ENCODE results near the gene NDRG3.
A peak's percentile ranks its signal among the peaks of the same experiment; 100 is the strongest.

NDRG3 gene

GRCh38 chr20:36768768-36769430 lies 23.0 kb upstream of the NDRG3 start:
- FAIRE-seq, result no peak
- DNase-seq (ENCODE audit: extremely low spot score, insufficient read length, low read depth), result no peak

GRCh38 chr20:36761125-36761524 lies 15.2 kb upstream of the NDRG3 start:
- FAIRE-seq (no peak), DNase-seq (ENCODE audit: extremely low spot score, insufficient read length, low read depth) (no peak)

- DNase-seq (ENCODE audit: extremely low spot score, insufficient read length, low read depth) (no peak), FAIRE-seq (no peak)
Observed at GRCh38 chr20:36760647-36761046, 14.8 kb upstream of the NDRG3 start.

GRCh38 chr20:36758276-36758675 lies 12.4 kb upstream of the NDRG3 start:
- no peak for DNase-seq (ENCODE audit: extremely low spot score, insufficient read length, low read depth)
- FAIRE-seq, result no peak

GRCh38 chr20:36756496-36756895 lies 10.6 kb upstream of the NDRG3 start:
- FAIRE-seq, result no peak

GRCh38 chr20:36754656-36755222 lies 8.8 kb upstream of the NDRG3 start:
- peak; percentile 68 for FAIRE-seq
- no peak for DNase-seq (ENCODE audit: extremely low spot score, insufficient read length, low read depth)

More at GRCh38 chr20:36756496-36756895, 10.6 kb upstream of the NDRG3 start:
- DNase-seq (ENCODE audit: extremely low spot score, insufficient read length, low read depth), result no peak

GRCh38 chr20:36752582-36752981 lies 6.7 kb upstream of the NDRG3 start:
- no peak for FAIRE-seq
- DNase-seq (ENCODE audit: extremely low spot score, insufficient read length, low read depth), result no peak

- no peak for FAIRE-seq
- no peak for DNase-seq (ENCODE audit: extremely low spot score, insufficient read length, low read depth)
Observed at GRCh38 chr20:36745234-36745926, 510 bp downstream of the NDRG3 start.

- no peak for FAIRE-seq
- DNase-seq (ENCODE audit: extremely low spot score, insufficient read length, low read depth), result no peak
Observed at GRCh38 chr20:36744764-36745191, 1.1 kb downstream of the NDRG3 start.

- DNase-seq (ENCODE audit: extremely low spot score, insufficient read length, low read depth) (no peak), FAIRE-seq (no peak)
Observed at GRCh38 chr20:36744243-36744642, 1.6 kb downstream of the NDRG3 start.

GRCh38 chr20:36742558-36742957 lies 3.3 kb downstream of the NDRG3 start:
- FAIRE-seq (no peak), DNase-seq (ENCODE audit: extremely low spot score, insufficient read length, low read depth) (no peak)

- DNase-seq (ENCODE audit: extremely low spot score, insufficient read length, low read depth), result no peak
Observed at GRCh38 chr20:36741072-36741471, 4.8 kb downstream of the NDRG3 start.

GRCh38 chr20:36737183-36737499 lies 8.7 kb downstream of the NDRG3 start:
- FAIRE-seq (no peak), DNase-seq (ENCODE audit: extremely low spot score, insufficient read length, low read depth) (no peak)

More at GRCh38 chr20:36741072-36741471, 4.8 kb downstream of the NDRG3 start:
- no peak for FAIRE-seq

- FAIRE-seq (no peak), DNase-seq (ENCODE audit: extremely low spot score, insufficient read length, low read depth) (no peak)
Observed at GRCh38 chr20:36736451-36737182, 9.3 kb downstream of the NDRG3 start.

- FAIRE-seq, result no peak
Observed at GRCh38 chr20:36732456-36732855, 13.4 kb downstream of the NDRG3 start.

GRCh38 chr20:36728986-36729385 lies 16.9 kb downstream of the NDRG3 start:
- DNase-seq (ENCODE audit: extremely low spot score, insufficient read length, low read depth) (no peak), FAIRE-seq (no peak)

More at GRCh38 chr20:36732456-36732855, 13.4 kb downstream of the NDRG3 start:
- DNase-seq (ENCODE audit: extremely low spot score, insufficient read length, low read depth), result no peak

- FAIRE-seq, result no peak
- no peak for DNase-seq (ENCODE audit: extremely low spot score, insufficient read length, low read depth)
Observed at GRCh38 chr20:36726168-36726567, 19.7 kb downstream of the NDRG3 start.

- FAIRE-seq (no peak), DNase-seq (ENCODE audit: extremely low spot score, insufficient read length, low read depth) (no peak)
Observed at GRCh38 chr20:36720510-36720909, 25.4 kb downstream of the NDRG3 start.

- DNase-seq (ENCODE audit: extremely low spot score, insufficient read length, low read depth) (no peak), FAIRE-seq (no peak)
Observed at GRCh38 chr20:36717657-36718056, 28.2 kb downstream of the NDRG3 start.

- FAIRE-seq, result no peak
Observed at GRCh38 chr20:36717021-36717420, 28.9 kb downstream of the NDRG3 start.

GRCh38 chr20:36712775-36713174 lies 33.1 kb downstream of the NDRG3 start:
- DNase-seq (ENCODE audit: extremely low spot score, insufficient read length, low read depth) (no peak), FAIRE-seq (no peak)

More at GRCh38 chr20:36717021-36717420, 28.9 kb downstream of the NDRG3 start:
- DNase-seq (ENCODE audit: extremely low spot score, insufficient read length, low read depth), result no peak

Data from GM18507 (cell line).